Stomach (tissue), 9 donors: ENCODE measurements around the gene GET4. TPM values are rescaled to one million over a fixed set of nuclear protein-coding genes. Genes with fewer than 3 reads are reported as not detected.

Experiments
- DNase-seq, 2 donors: peaks; one replicate each; pipeline versions ENCODE4 v3.0.0 to v3.0.0-alpha.2; 2013 to 2019
- H3K27ac ChIP-seq, 5 donors: fragments of 200-600 bp in 4 of 5; sonication (generic) in 4 of 5; one replicate each; pipeline ENCODE4 v1.5.1; 2013 to 2019; ENCODE audit warnings: mild to moderate bottlenecking in 1 of 5, moderate library complexity in 1 of 5
- H3K27me3 ChIP-seq, 3 donors: fragments of 200-600 bp; sonication (generic); one replicate each; pipeline ENCODE4 v1.5.1; 2017 to 2019; ENCODE audit warnings: mixed run types in 1 of 3
- H3K36me3 ChIP-seq, 4 donors: fragments of 200-600 bp; sonication (generic); 1 replicate in 3 of 4; 2 replicates in 1 of 4; pipeline ENCODE4 v1.5.1; 2016 to 2019
- H3K4me1 ChIP-seq, 4 donors: fragments of 200-600 bp; sonication (generic); one replicate each; pipeline ENCODE4 v1.5.1; 2016 to 2019
- H3K4me3 ChIP-seq, 4 donors: fragments of 200-600 bp; sonication (generic) in 3 of 4; one replicate each; pipeline ENCODE4 v1.5.1; 2016 to 2019; ENCODE audit warnings: mild to moderate bottlenecking in 1 of 4
- H3K9me3 ChIP-seq, 4 donors: fragments of 200-600 bp; sonication (generic); one replicate each; pipeline ENCODE4 v1.5.1; 2016 to 2019
- CTCF ChIP-seq, 7 experiments: fragments of 450-650 bp in 4 of 7; fragments of 200-600 bp in 3 of 7; sonication (generic) in 3 of 7; IDR thresholded peaks; one replicate each; pipeline ENCODE4 v1.5.1; 2016 to 2019; ENCODE audit warnings: antibody characterized with exemption in 7 of 7, control low read depth in 2 of 7, mild to moderate bottlenecking in 1 of 7
- EP300 ChIP-seq: sonication (generic); formaldehyde crosslinking; IDR thresholded peaks from one replicate; pipeline ENCODE4 v1.6.1; 2017; ENCODE audit warnings: antibody characterized with exemption
- POLR2A ChIP-seq, 4 donors: fragments of 450-650 bp; IDR thresholded peaks; one replicate each; pipeline ENCODE4 v1.6.1; 2016; ENCODE audit warnings: antibody characterized with exemption in 4 of 4, control low read depth in 2 of 4, mild to moderate bottlenecking in 1 of 4, moderate library complexity in 1 of 4
- POLR2AphosphoS5 ChIP-seq, 3 donors: sonication (generic); formaldehyde crosslinking; IDR thresholded peaks; one replicate each; pipeline ENCODE4 v1.6.1; 2016; ENCODE audit warnings: antibody characterized with exemption in 3 of 3
- WGBS, 5 donors: extraction: QIAGEN DNeasy Blood & Tissue Kit in 3 of 5; methylation state at CpG; one replicate each; pipeline versions ENCODE4 v1.1.5 to v1.1.7; 2013 to 2018; 5-methylcytosine and 5-hydroxymethylcytosine counted together
- intact Hi-C: fragments of 100-400 bp; cut with DNase I; formaldehyde crosslinking; loops from one replicate; pipeline ENCODE4 v1.15.1; 2023; ENCODE audit warnings: low total_unique reads
- polyA plus RNA-seq, 3 donors: library from polyadenylated mRNA; stranded (reverse); fragments of 200-250 nt; gene quantifications; one replicate each; pipeline ENCODE4 v1.2.3, GENCODE V29; 2013
- total RNA-seq, 5 donors: library from RNA; depleted of rRNA; stranded (reverse); fragments of >200 nt; gene quantifications; one replicate each; pipeline versions ENCODE4 v1.1.0 to v1.2.3, GENCODE V29; 2014 to 2016
- donor health status: healthy with polysubstance abuse.
- donor health status: Bipolar disorder and iron deficiency.
- donor health status: healthy.

GET4 gene
- total and polyA plus RNA-seq, 8 donors: 22.4 to 140 (median 46.6) TPM

GRCh38 chr7:889391-889790 is 13.0 kb downstream of the GET4 start:
- no peaks in the 10 kb centered on the region for H3K9me3 ChIP-seq
- peaks cover 61 to 80% (median 78%) of the 10 kb centered on the region in 4 donors for H3K36me3 ChIP-seq
- no peak for TF ChIP-seq POLR2AphosphoS5 (IDR thresholded peaks at IDR 0.05)
- no peak overlapping the region for H3K4me3 ChIP-seq
- H3K27me3 ChIP-seq: no peaks in the 10 kb centered on the region
- peaks cover 13 to 37% (median 28%) of the 10 kb centered on the region in 4 donors for H3K4me1 ChIP-seq
- WGBS, 5 donors: 89 to 99% (median 97%) methylated on average over 12 to 16 of the region's 18 CpGs
- H3K27ac ChIP-seq: no peak overlapping the region
- intact Hi-C loops: no loop called here
- no peak for DNase-seq

- TF ChIP-seq CTCF (IDR thresholded peaks at IDR 0.05) (no peak), EP300 (no peak), POLR2AphosphoS5 (IDR thresholded peaks at IDR 0.05) (no peak), POLR2A (IDR thresholded peaks at IDR 0.05) (no peak)
- intact Hi-C loops: no loop called here
- Histone ChIP-seq H3K4me1 (peaks cover 1 to 22% (median 13%) of the 10 kb centered on the region in 4 donors), H3K27me3 (no peaks in the 10 kb centered on the region), H3K9me3 (no peaks in the 10 kb centered on the region), H3K27ac (no peak overlapping the region), H3K36me3 (peaks cover 75 to 93% (median 93%) of the 10 kb centered on the region in 4 donors), H3K4me3 (no peak overlapping the region)
- no peak for DNase-seq
- WGBS, 5 donors: 86 to 95% (median 93%) methylated on average over 15 of the region's 15 CpGs
Observed at GRCh38 chr7:890868-891267, 14.5 kb downstream of the GET4 start.

GRCh38 chr7:891291-891690 is 14.9 kb downstream of the GET4 start:
- 94 to 96% (median 96%) methylated on average over 29 of the region's 29 CpGs for WGBS, 5 donors
- intact Hi-C loops: no loop called here
- Histone ChIP-seq H3K27me3 (no peaks in the 10 kb centered on the region), H3K4me3 (no peak overlapping the region), H3K36me3 (peaks cover 74 to 93% (median 93%) of the 10 kb centered on the region in 4 donors), H3K4me1 (peaks cover 0 to 18% (median 9%) of the 10 kb centered on the region in 4 donors), H3K27ac (no peak overlapping the region), H3K9me3 (no peaks in the 10 kb centered on the region)
- no peak for DNase-seq
- no peak for TF ChIP-seq EP300
- no peak for TF ChIP-seq POLR2A (IDR thresholded peaks at IDR 0.05)
- no peak for TF ChIP-seq POLR2AphosphoS5 (IDR thresholded peaks at IDR 0.05)
- no peak for TF ChIP-seq CTCF (IDR thresholded peaks at IDR 0.05)

- Histone ChIP-seq H3K9me3 (no peaks in the 10 kb centered on the region), H3K4me1 (peaks cover 0 to 13% (median 5%) of the 10 kb centered on the region in 4 donors), H3K4me3 (no peak overlapping the region), H3K27me3 (no peaks in the 10 kb centered on the region), H3K36me3 (peaks cover 74 to 93% (median 93%) of the 10 kb centered on the region in 4 donors), H3K27ac (no peak overlapping the region)
- intact Hi-C loops: no loop called here
- TF ChIP-seq EP300: no peak
- no peak for TF ChIP-seq POLR2A (IDR thresholded peaks at IDR 0.05)
- no peak for TF ChIP-seq CTCF (IDR thresholded peaks at IDR 0.05)
- no peak for TF ChIP-seq POLR2AphosphoS5 (IDR thresholded peaks at IDR 0.05)
- WGBS, 5 donors: 90 to 98% (median 97%) methylated on average over 9 to 20 of the region's 20 CpGs
- DNase-seq: no peak
Observed at GRCh38 chr7:891805-892204, 15.5 kb downstream of the GET4 start.
